PC-3 (cell line): ENCODE data around the gene CACNA1A. TPM values are rescaled to one million over a fixed set of nuclear protein-coding genes. Genes with fewer than 3 reads are reported as not detected.

Experiments
- ATAC-seq: fragments of 200-7000 bp; cut with Tn5 transposase; 2 replicates; pipeline ENCODE4 v1.9.1; 2020; ENCODE audit warnings: mild to moderate bottlenecking, moderate library complexity
- BruUV-seq: library from RNA; stranded (reverse); fragments of 400-500 nt; replicated peaks from 2 replicates; lab custom pipeline; 2021; lab: Mats Ljungman, UMichigan
- CTCF ChIA-PET: fragments of 300-600 bp; sonication (Branson Sonifier 250); formaldehyde crosslinking; loops from one replicate; lab custom pipeline; 2022; ENCODE audit warnings: antibody characterized with exemption; lab: Charles Lee
- POLR2A ChIA-PET: fragments of 300-600 bp; sonication (Branson Sonifier 250); formaldehyde crosslinking; loops from one replicate; lab custom pipeline; 2022; ENCODE audit warnings: antibody characterized with exemption; ENCODE audit not compliant: unreplicated experiment; lab: Charles Lee
- DNase-seq: peaks from one replicate; pipeline ENCODE4 v3.0.0-alpha.2; 2015
- H2AFZ ChIP-seq: fragments of 300-600 bp; sonication (generic); 2 replicates; pipeline ENCODE4 v1.6.0; 2016; ENCODE audit warnings: antibody characterized with exemption, low read length
- H3F3A ChIP-seq: fragments of 300-600 bp; sonication (generic); one replicate; pipeline ENCODE4 v1.6.0; 2017; ENCODE audit warnings: antibody characterized with exemption, low read length, control low read depth, mild to moderate bottlenecking; ENCODE audit not compliant: unreplicated experiment
- H3K27ac ChIP-seq: fragments of 300-600 bp; sonication (generic); 2 replicates; pipeline ENCODE4 v1.5.1; 2016; ENCODE audit warnings: mild to moderate bottlenecking, low read length
- H3K27me3 ChIP-seq: fragments of 300-600 bp; sonication (generic); 2 replicates; pipeline ENCODE4 v1.6.1; 2016; ENCODE audit warnings: low read length, mixed read lengths
- H3K36me3 ChIP-seq: fragments of 300-600 bp; sonication (generic); 2 replicates; pipeline ENCODE4 v1.6.1; 2016; ENCODE audit warnings: low read depth, mixed run types, low read length, mixed read lengths
- H3K4me1 ChIP-seq: fragments of 300-600 bp; sonication (generic); 2 replicates; pipeline ENCODE4 v1.5.1; 2016; ENCODE audit warnings: low read length; ENCODE audit not compliant: insufficient read depth
- H3K4me2 ChIP-seq: fragments of 300-600 bp; sonication (generic); 2 replicates; pipeline ENCODE4 v1.6.0; 2016; ENCODE audit warnings: low read length
- H3K4me3 ChIP-seq: fragments of 300-600 bp; sonication (generic); 2 replicates; pipeline ENCODE4 v1.5.1; 2016; ENCODE audit warnings: mild to moderate bottlenecking, low read length, mixed read lengths
- H3K79me2 ChIP-seq: fragments of 300-600 bp; sonication (generic); 2 replicates; pipeline ENCODE4 v1.6.1; 2017; ENCODE audit warnings: low read length, mixed read lengths
- H3K9ac ChIP-seq: fragments of 300-600 bp; sonication (generic); 2 replicates; pipeline ENCODE4 v1.6.0; 2016; ENCODE audit warnings: mild to moderate bottlenecking, low read length
- H3K9me2 ChIP-seq: fragments of 300-600 bp; sonication (generic); replicated peaks from 2 replicates; pipeline ENCODE4 v1.6.1; 2016; ENCODE audit warnings: mixed run types, low read length, mixed read lengths
- H3K9me3 ChIP-seq: fragments of 300-600 bp; sonication (generic); 2 replicates; pipeline ENCODE4 v1.6.1; 2016; ENCODE audit warnings: low read length, mixed read lengths
- H4K20me1 ChIP-seq: fragments of 300-600 bp; sonication (generic); 2 replicates; pipeline ENCODE4 v1.6.1; 2016; ENCODE audit warnings: low read length, mixed read lengths
- CTCF ChIP-seq: fragments of 300-600 bp; sonication (generic); conservative IDR thresholded peaks from 2 replicates; pipeline ENCODE4 v1.5.1; 2017; ENCODE audit warnings: antibody characterized with exemption, low read depth, mild to moderate bottlenecking, low read length
- EZH2 ChIP-seq: fragments of 300-600 bp; sonication (generic); IDR thresholded peaks from one replicate; pipeline ENCODE4 v1.6.1; 2017; ENCODE audit warnings: antibody characterized with exemption, mild to moderate bottlenecking, low read length; ENCODE audit not compliant: unreplicated experiment
- EZH2phosphoT487 ChIP-seq: fragments of 300-600 bp; sonication (generic); IDR thresholded peaks from 2 replicates; pipeline ENCODE4 v1.6.1; 2018; ENCODE audit warnings: mild to moderate bottlenecking, antibody characterized with exemption, low read length, borderline replicate concordance
- intact Hi-C: fragments of 100-400 bp; cut with micrococcal nuclease; formaldehyde crosslinking; loops from 2 replicates; pipeline ENCODE4 v1.9.0; 2023
- total RNA-seq: library from RNA; depleted of rRNA; stranded (reverse); fragments of >200 nt; gene quantifications from 2 replicates; pipeline ENCODE4 v1.2.3, GENCODE V29; 2014

The CACNA1A gene
- total RNA-seq, 1 experiment from 2014 or later = 0.62 TPM

GRCh38 chr19:13228561-13228960, 277.7 kb downstream of the CACNA1A start:
- Histone ChIP-seq H3K27me3 (peaks cover 7% of the 10 kb centered on the region; the same call in 1 of the 2 replicates), H3K9ac (no peak overlapping the region), H3K9me2 (no peaks in the 10 kb centered on the region), H3K4me3 (no peak overlapping the region), H3K9me3 (no peaks in the 10 kb centered on the region), H3K27ac (no peak overlapping the region), H4K20me1 (no peaks in the 10 kb centered on the region), H3F3A (no peaks in the 10 kb centered on the region), H3K4me1 (peaks cover 6% of the 10 kb centered on the region; the same call in 1 of the 2 replicates), H3K36me3 (no peaks in the 10 kb centered on the region), H2AFZ (no peak overlapping the region), H3K4me2 (no peak overlapping the region), H3K79me2 (no peaks in the 10 kb centered on the region)
- DNase-seq = peak; percentile 61
- ATAC-seq = peak; percentile 55
- CTCF ChIA-PET = no interaction called here
- peak; percentile 43; the same call in 1 of the 2 replicates for TF ChIP-seq CTCF
- no peak for TF ChIP-seq EZH2
- no TSS peak for BruUV-seq
- POLR2A ChIA-PET = interaction anchor here (0.7 kb wide), 1 partner anchor 489 kb away, joined by 10 read pairs; no protein-coding TSS in a partner anchor
- intact Hi-C loops = loop anchor here (2.0 kb wide), 1 partner anchor 32 kb away; no protein-coding TSS in a partner anchor

GRCh38 chr19:13226983-13227382, 279.3 kb downstream of the CACNA1A start:
- Histone ChIP-seq H3K79me2 (no peaks in the 10 kb centered on the region), H3F3A (no peaks in the 10 kb centered on the region), H3K27me3 (peaks cover 7% of the 10 kb centered on the region; the same call in 1 of the 2 replicates), H3K36me3 (no peaks in the 10 kb centered on the region), H3K9me3 (no peaks in the 10 kb centered on the region), H4K20me1 (no peaks in the 10 kb centered on the region), H3K9ac (no peak overlapping the region), H2AFZ (no peak overlapping the region), H3K4me3 (no peak overlapping the region), H3K9me2 (no peaks in the 10 kb centered on the region), H3K4me2 (peak overlapping the region; percentile 11; the same call in 1 of the 2 replicates), H3K4me1 (peaks cover 6% of the 10 kb centered on the region; the same call in 1 of the 2 replicates), H3K27ac (no peak overlapping the region)
- no peak for ATAC-seq
- POLR2A ChIA-PET = no interaction called here
- TF ChIP-seq EZH2 (no peak), CTCF (no peak), EZH2phosphoT487 (no peak)
- intact Hi-C loops = no loop called here
- no peak for DNase-seq
- no TSS peak for BruUV-seq
- CTCF ChIA-PET = no interaction called here
